ENCODE results near the gene QRFP. TPM values are rescaled to one million over a fixed set of nuclear protein-coding genes. Genes with fewer than 3 reads are reported as not detected.

Gene QRFP
- polyA plus RNA-seq, 1 donor from 2014 or later: not detected

DNA sequence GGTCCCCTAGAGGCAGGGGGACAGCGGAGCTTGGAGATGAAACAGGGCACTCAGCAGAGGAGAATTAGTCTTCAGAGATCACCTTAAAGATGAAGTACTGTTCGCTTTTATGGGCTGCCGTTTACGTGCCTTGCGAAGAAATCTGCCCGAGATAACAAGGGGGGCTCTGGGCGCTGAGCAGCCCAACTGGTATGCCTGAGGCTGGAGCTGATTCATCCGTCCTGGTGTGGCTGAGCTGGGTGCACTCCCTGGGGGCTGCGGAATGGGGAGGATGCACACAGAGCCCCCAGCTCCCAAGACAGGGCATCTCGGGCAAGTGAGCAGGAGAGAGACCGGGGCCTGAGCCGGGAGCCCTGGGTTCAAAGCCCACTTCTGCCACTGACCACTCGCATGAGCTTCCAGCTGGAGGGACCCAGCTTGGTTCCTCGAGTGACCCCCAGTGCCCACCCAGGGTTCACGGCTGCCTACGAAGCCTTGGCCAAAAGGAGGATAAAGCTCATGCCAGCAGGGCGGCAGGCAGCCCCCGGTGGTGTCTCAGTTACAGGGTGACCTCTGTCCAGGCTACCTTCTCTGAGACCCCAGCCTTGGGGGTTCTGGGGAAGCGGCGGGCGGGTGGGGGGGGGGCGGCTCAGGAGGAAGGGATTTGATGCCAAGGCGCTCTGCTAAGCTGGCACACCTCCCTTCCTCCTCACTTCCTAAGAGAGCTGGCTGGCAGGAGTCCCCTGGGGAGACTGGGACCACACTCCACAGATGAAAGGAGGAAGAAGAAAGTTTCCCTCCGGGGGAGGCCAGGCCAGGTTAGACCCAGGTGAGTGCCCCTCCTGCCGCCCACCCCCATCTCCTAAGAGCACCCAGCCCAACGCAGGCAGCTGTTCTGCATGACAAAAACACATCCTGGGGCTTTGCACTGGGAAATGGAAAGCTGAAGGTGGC, 36.8 kb upstream of the QRFP start:
- Histone ChIP-seq H3K27me3 (ENCODE audit: insufficient read depth, low read depth, low read length) (peaks cover 12% of the 10 kb centered on the region), H3K4me2 (ENCODE audit: low read length) (no peak overlapping the region), H3K79me2 (replicated peaks; ENCODE audit: insufficient read depth, low read length) (no peaks in the 10 kb centered on the region), H3K9me2 (ENCODE audit: insufficient read depth, low read length) (no peaks in the 10 kb centered on the region), H3K9ac (ENCODE audit: low read length) (no peak overlapping the region), H3K36me3 (ENCODE audit: insufficient read depth, low read length) (no peaks in the 10 kb centered on the region), H3K27ac (ENCODE audit: low read length) (no peak overlapping the region), H2AFZ (ENCODE audit: low read depth, low read length) (no peak overlapping the region), H3K9me3 (ENCODE audit: low read length) (no peaks in the 10 kb centered on the region), H4K20me1 (ENCODE audit: insufficient read depth) (no peaks in the 10 kb centered on the region), H3K4me3 (ENCODE audit: low read length) (no peak overlapping the region), H3F3A (ENCODE audit: insufficient read depth, low read length, poor library complexity, severe bottlenecking) (no peaks in the 10 kb centered on the region)
- TF ChIP-seq EP300 (conservative IDR thresholded peaks at IDR 0.05; ENCODE audit: poor library complexity, severe bottlenecking) (no peak), MXI1 (conservative IDR thresholded peaks at IDR 0.05; ENCODE audit: poor library complexity, severe bottlenecking) (no peak), POLR2AphosphoS5 (IDR thresholded peaks at IDR 0.05) (no peak), TAF1 (IDR thresholded peaks at IDR 0.05; ENCODE audit: low read depth) (no peak)
- TF ChIP-seq, protein P1, sequence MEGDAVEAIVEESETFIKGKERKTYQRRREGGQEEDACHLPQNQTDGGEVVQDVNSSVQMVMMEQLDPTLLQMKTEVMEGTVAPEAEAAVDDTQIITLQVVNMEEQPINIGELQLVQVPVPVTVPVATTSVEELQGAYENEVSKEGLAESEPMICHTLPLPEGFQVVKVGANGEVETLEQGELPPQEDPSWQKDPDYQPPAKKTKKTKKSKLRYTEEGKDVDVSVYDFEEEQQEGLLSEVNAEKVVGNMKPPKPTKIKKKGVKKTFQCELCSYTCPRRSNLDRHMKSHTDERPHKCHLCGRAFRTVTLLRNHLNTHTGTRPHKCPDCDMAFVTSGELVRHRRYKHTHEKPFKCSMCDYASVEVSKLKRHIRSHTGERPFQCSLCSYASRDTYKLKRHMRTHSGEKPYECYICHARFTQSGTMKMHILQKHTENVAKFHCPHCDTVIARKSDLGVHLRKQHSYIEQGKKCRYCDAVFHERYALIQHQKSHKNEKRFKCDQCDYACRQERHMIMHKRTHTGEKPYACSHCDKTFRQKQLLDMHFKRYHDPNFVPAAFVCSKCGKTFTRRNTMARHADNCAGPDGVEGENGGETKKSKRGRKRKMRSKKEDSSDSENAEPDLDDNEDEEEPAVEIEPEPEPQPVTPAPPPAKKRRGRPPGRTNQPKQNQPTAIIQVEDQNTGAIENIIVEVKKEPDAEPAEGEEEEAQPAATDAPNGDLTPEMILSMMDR (IDR thresholded peaks at IDR 0.05; ENCODE audit: poor library complexity, severe bottlenecking): no peak

- Histone ChIP-seq H3K36me3 (ENCODE audit: insufficient read depth, low read length) (no peaks in the 10 kb centered on the region), H4K20me1 (ENCODE audit: insufficient read depth) (no peaks in the 10 kb centered on the region), H3K27me3 (ENCODE audit: insufficient read depth, low read depth, low read length) (peaks cover 3% of the 10 kb centered on the region), H3K4me2 (ENCODE audit: low read length) (no peak overlapping the region), H3F3A (ENCODE audit: insufficient read depth, low read length, poor library complexity, severe bottlenecking) (no peaks in the 10 kb centered on the region), H3K9ac (ENCODE audit: low read length) (no peak overlapping the region), H3K9me3 (ENCODE audit: low read length) (no peaks in the 10 kb centered on the region), H3K9me2 (ENCODE audit: insufficient read depth, low read length) (no peaks in the 10 kb centered on the region), H2AFZ (ENCODE audit: low read depth, low read length) (no peak overlapping the region), H3K27ac (ENCODE audit: low read length) (no peak overlapping the region), H3K4me3 (ENCODE audit: low read length) (no peak overlapping the region), H3K79me2 (replicated peaks; ENCODE audit: insufficient read depth, low read length) (no peaks in the 10 kb centered on the region)
- TF ChIP-seq, protein P1 (IDR thresholded peaks at IDR 0.05; ENCODE audit: poor library complexity, severe bottlenecking): no peak
Observed at GRCh38 chr9:130932255-130933079, 35.9 kb upstream of the QRFP start.

DNA sequence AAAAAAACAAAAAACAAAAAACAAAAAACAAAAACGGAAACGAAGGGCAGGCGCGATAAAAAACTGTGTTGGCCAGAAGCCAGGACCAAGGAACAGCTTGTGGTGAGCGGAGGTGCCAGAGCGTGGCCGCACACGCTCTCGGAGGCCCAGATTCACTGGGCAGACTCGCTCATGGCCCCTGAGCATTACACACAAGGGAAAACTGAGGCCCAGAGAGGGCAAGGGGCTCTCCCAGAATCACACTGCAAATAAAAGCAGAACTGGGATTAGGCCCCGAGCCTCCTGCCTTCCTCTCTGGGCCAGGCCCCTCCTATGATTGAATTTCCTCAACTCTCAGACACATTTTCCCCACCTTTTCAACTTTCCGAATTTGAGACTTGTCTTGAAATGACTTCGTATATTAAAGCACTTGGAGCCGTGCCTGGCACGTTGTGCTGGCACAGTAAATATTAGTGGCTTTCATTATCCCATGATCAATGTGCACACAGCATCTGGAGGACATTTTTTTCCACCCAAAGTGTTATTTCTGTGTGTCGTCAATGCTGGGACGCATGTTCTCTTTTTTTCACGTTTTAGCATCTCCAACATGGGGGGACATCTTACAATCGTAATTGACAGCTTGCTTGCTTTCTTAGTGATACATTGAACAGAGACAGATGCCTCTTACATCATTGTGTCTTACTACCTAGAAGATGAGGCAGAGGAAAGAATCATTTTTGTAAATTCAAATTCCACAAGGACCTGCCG, 35.1 kb upstream of the QRFP start:
- Histone ChIP-seq H3K9me3 (ENCODE audit: low read length) (no peaks in the 10 kb centered on the region), H3K36me3 (ENCODE audit: insufficient read depth, low read length) (no peaks in the 10 kb centered on the region), H3K27ac (ENCODE audit: low read length) (no peak overlapping the region), H2AFZ (ENCODE audit: low read depth, low read length) (no peak overlapping the region), H3K27me3 (ENCODE audit: insufficient read depth, low read depth, low read length) (no peaks in the 10 kb centered on the region), H3K4me3 (ENCODE audit: low read length) (no peak overlapping the region), H3K9me2 (ENCODE audit: insufficient read depth, low read length) (no peaks in the 10 kb centered on the region), H4K20me1 (ENCODE audit: insufficient read depth) (no peaks in the 10 kb centered on the region), H3F3A (ENCODE audit: insufficient read depth, low read length, poor library complexity, severe bottlenecking) (no peaks in the 10 kb centered on the region), H3K4me2 (ENCODE audit: low read length) (no peak overlapping the region), H3K79me2 (replicated peaks; ENCODE audit: insufficient read depth, low read length) (no peaks in the 10 kb centered on the region), H3K9ac (ENCODE audit: low read length) (no peak overlapping the region)
- TF ChIP-seq POLR2AphosphoS5 (IDR thresholded peaks at IDR 0.05) (no peak), EZH2 (IDR thresholded peaks at IDR 0.05; ENCODE audit: borderline replicate concordance, insufficient read depth, low read length, poor library complexity, severe bottlenecking) (no peak), RAD21 (conservative IDR thresholded peaks at IDR 0.05) (no peak)
- TF ChIP-seq, protein P1 (IDR thresholded peaks at IDR 0.05; ENCODE audit: poor library complexity, severe bottlenecking): no peak

All from neural cell (in vitro differentiated cells).